AG04450 (cell line): ENCODE measurements around the gene CACNB2. TPM values are rescaled to one million over a fixed set of nuclear protein-coding genes. Genes with fewer than 3 reads are reported as not detected.

ENCODE experiments used
- CTCF ChIA-PET: fragments of 300-600, 350-600 bp; formaldehyde crosslinking; extraction: SDS; loops from one replicate; lab custom pipeline; 2022; ENCODE audit warnings: antibody characterized with exemption, inconsistent platforms; lab: Charles Lee
- POLR2A ChIA-PET: fragments of 350-600 bp; formaldehyde crosslinking; extraction: SDS; loops from one replicate; lab custom pipeline; 2021; ENCODE audit warnings: antibody characterized with exemption, inconsistent platforms; lab: Yijun Ruan, JAX
- DNase-seq: peaks from one replicate; pipeline ENCODE4 v3.0.0-alpha.2; 2011; ENCODE audit warnings: low read depth, low spot score
- H3K27ac ChIP-seq: one replicate; pipeline ENCODE4 v1.5.1; 2012; ENCODE audit warnings: low read depth, low read length, control low read depth
- H3K27me3 ChIP-seq: one replicate; pipeline ENCODE4 v1.6.0; 2012; ENCODE audit warnings: low read length; ENCODE audit not compliant: control insufficient read depth, insufficient read depth
- H3K4me3 ChIP-seq: 2 replicates; pipeline ENCODE4 v1.5.1; 2011; ENCODE audit warnings: mild to moderate bottlenecking, low read depth, low read length, control low read depth
- H3K9me3 ChIP-seq: 2 replicates; pipeline ENCODE4 v1.5.1; 2012; ENCODE audit warnings: low read length; ENCODE audit not compliant: control insufficient read depth, insufficient read depth
- CTCF ChIP-seq: IDR thresholded peaks from 2 replicates; pipeline ENCODE4 v1.5.1; 2011; ENCODE audit warnings: low read depth, low read length, control low read depth, inconsistent platforms
- polyA plus RNA-seq: library from polyadenylated mRNA; depleted of rRNA; stranded (reverse); fragments of >200 nt; gene quantifications from 2 replicates; pipeline ENCODE4 v1.2.3, GENCODE V29; 2011

Gene CACNB2
- polyA plus RNA-seq, 1 experiment, result 0.76 TPM

GRCh38 chr10:18501198-18501597 is 361.0 kb downstream of the CACNB2 start:
- no peaks in the 10 kb centered on the region for H3K9me3 ChIP-seq
- no peak for DNase-seq
- no peak overlapping the region for H3K27ac ChIP-seq
- TF ChIP-seq CTCF, result no peak
- no peak overlapping the region for H3K4me3 ChIP-seq
- no peaks in the 10 kb centered on the region for H3K27me3 ChIP-seq
- CTCF ChIA-PET, result no interaction called here
- POLR2A ChIA-PET, result no interaction called here

GRCh38 chr10:18501629-18502028 is 361.4 kb downstream of the CACNB2 start:
- CTCF ChIA-PET, result no interaction called here
- no peaks in the 10 kb centered on the region for H3K27me3 ChIP-seq
- no peaks in the 10 kb centered on the region for H3K9me3 ChIP-seq
- H3K27ac ChIP-seq, result no peak overlapping the region
- DNase-seq, result no peak
- POLR2A ChIA-PET, result no interaction called here
- H3K4me3 ChIP-seq, result no peak overlapping the region
- no peak for TF ChIP-seq CTCF

GRCh38 chr10:18504161-18504560 is 363.9 kb downstream of the CACNB2 start:
- no peak for DNase-seq
- Histone ChIP-seq H3K4me3 (no peak overlapping the region), H3K27ac (no peak overlapping the region), H3K9me3 (no peaks in the 10 kb centered on the region), H3K27me3 (no peaks in the 10 kb centered on the region)
- POLR2A ChIA-PET, result no interaction called here
- TF ChIP-seq CTCF, result no peak
- CTCF ChIA-PET, result no interaction called here

- DNase-seq, result no peak
- CTCF ChIA-PET, result no interaction called here
- Histone ChIP-seq H3K27ac (no peak overlapping the region), H3K27me3 (no peaks in the 10 kb centered on the region), H3K4me3 (no peak overlapping the region), H3K9me3 (no peaks in the 10 kb centered on the region)
- POLR2A ChIA-PET, result no interaction called here
- TF ChIP-seq CTCF, result no peak
Observed at GRCh38 chr10:18505456-18506118, 365.4 kb downstream of the CACNB2 start.

GRCh38 chr10:18508587-18508986 is 368.4 kb downstream of the CACNB2 start:
- Histone ChIP-seq H3K4me3 (no peak overlapping the region), H3K27ac (no peak overlapping the region), H3K9me3 (no peaks in the 10 kb centered on the region), H3K27me3 (no peaks in the 10 kb centered on the region)
- ChIA-PET CTCF (interaction anchor here (0.5 kb wide), 1 partner anchor 454 kb away, joined by 3 read pairs; no protein-coding TSS in a partner anchor), POLR2A (no interaction called here)
- no peak for TF ChIP-seq CTCF
- DNase-seq, result no peak
